Choroid plexus epithelial cell (primary cell): Measurements from ENCODE around the gene TBC1D22B.

ENCODE experiments used
- DNase-seq: peaks from one replicate; pipeline ENCODE4 v3.0.0-alpha.2; 2010; ENCODE audit warnings: low read depth
- H3K4me3 ChIP-seq: 2 replicates; pipeline ENCODE4 v1.5.1; 2011; ENCODE audit warnings: low read depth, mild to moderate bottlenecking, control low read depth, low read length, moderate library complexity
- CTCF ChIP-seq: conservative IDR thresholded peaks from 2 replicates; pipeline ENCODE4 v1.5.1; 2011; ENCODE audit warnings: low read depth, mild to moderate bottlenecking, control low read depth, inconsistent platforms, low read length, moderate library complexity

Gene TBC1D22B

DNA sequence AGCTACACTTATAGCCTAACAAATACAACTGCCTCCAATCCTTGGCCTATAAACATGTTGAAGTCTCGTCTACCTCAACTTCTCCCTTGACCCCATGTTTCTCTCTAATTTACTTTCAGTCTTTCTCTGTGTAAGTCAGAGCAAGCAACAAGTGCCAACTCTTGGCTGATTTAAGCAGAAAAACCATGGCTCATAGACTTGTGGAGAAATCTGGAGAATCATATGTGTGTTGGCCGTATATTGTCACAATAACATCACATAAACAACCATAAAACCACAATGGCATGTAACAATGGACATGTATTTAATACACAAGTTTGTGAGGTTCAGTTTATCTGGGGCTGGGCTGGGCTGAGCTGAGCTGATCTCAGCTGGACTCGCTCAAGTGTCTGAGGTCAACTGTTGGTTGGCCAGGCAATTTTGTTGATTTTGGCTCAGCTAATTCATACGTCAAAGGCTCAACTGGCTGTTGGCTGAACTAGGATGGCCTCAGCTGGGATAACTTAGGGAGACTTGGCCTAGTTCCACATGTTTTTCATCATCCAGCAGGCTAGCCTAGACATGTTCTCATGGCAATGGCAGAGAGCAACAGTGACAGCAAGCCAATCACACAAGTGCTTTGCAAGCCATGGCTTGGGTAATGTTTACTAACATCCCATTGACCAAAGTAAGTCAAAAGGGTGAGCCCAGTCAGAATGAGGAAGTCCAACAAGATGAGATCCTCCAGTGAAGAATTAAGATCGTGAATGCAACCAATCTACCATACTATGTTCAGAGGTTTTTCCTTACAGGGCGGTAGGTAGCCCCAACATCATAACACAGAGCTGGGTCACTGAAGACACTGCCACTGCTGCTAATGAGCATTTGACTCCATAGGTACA lies 12.9 kb upstream of the TBC1D22B start:
- no peak for TF ChIP-seq CTCF
- H3K4me3 ChIP-seq, result no peak overlapping the region
- DNase-seq, result peak; percentile 100

GRCh38 chr6:37251211-37251780 lies 6.3 kb upstream of the TBC1D22B start:
- DNase-seq, result peak; percentile 66
- H3K4me3 ChIP-seq, result no peak overlapping the region
- TF ChIP-seq CTCF, result no peak

DNA sequence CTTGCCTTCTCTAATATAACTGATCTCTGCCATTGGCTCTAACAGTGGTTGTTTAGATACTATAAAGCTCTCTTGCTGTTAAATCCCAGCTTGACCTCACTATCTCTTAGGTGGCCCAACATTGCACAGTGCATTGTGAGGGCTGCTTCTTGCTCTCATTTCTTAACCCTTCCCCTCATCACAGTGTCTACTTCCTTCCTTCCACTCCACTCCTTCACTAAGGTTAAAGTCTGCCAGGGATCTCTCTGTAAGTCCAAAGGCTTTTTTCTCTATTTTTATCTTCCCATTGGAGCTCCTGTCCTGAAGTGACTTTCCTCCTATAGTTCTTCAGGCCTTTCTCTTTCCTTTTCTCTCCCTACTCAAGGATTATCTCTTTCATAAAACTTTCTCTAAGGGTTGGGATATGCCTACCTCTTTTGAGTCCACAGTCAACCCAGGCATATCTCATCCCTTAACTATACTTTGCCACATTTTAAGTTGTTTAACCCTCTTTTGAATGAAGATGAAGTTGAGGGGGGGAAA lies 4.0 kb upstream of the TBC1D22B start:
- no peak overlapping the region for H3K4me3 ChIP-seq
- no peak for DNase-seq
- TF ChIP-seq CTCF, result no peak

DNA sequence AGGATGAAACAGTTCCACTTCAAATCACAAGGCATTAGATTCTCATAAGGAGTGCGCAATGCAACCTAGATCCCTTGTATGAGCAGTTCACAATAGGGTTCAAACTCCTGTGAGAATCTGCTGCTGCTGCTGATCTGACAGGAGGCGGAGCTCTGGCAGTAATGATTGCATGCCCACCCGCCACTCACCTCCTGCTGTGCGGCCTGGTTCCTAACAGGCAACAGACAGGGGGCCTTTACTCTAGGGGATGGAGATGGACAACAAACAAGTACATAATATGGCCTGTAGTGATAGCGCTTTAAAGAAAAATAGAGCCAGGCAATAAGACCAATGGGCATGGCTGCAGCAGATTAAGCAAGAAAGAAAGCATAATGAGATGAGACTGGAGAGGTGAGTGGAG lies 2.7 kb upstream of the TBC1D22B start:
- DNase-seq, result no peak
- H3K4me3 ChIP-seq, result no peak overlapping the region
- TF ChIP-seq CTCF, result no peak

DNA sequence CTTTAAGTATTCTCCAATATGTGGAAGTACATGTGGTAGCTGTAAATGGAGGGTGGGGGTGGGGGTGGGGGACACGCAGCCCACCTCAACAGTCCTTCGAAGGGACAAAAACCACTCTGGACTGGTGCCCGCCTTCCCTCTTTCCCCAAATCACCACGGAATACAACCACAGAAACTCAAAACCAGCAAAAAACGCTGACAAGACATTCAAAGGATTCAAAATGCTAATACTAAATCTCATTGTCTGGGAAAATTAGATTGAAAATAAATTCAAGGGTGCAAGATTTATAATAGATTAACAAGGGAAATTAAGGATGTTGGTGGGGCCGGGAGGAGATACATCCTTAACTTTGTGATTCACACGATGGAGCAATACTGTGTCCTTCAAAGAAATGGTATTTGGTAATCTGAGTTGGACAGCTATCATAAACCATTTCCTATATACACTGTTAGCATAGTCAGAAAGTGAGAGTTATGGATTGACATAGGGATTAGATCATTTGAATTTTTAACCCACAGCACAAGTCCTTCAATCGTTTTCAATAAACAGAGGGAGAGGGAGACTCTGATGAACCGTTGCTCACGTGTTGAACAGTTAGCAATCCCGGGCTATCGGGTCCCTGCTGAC lies 766 bp upstream of the TBC1D22B start:
- peak overlapping the region; percentile 98 for H3K4me3 ChIP-seq
- no peak for TF ChIP-seq CTCF
- peak; percentile 66 for DNase-seq

DNA sequence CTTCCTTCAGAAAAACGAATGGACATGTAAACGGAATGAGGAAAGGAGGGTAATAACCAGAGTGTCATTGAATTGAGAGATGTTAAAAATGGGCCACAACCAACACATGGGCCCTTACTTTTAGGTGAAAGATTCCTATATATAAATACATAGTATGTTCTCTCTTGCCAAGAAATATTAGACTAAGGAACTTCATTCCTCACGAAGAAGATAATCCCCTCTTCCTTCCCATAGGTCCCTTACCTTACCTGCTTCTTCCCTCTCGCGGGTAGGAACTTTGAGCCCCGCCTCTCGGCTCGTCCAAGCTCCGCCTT lies 295 bp upstream of the TBC1D22B start:
- peak overlapping the region; percentile 98 for H3K4me3 ChIP-seq
- no peak for DNase-seq
- TF ChIP-seq CTCF, result no peak
